Omental fat pad (tissue), 4 donors: ENCODE data around the gene NDUFS6. TPM values are rescaled to one million over a fixed set of nuclear protein-coding genes. Genes with fewer than 3 reads are reported as not detected.
A peak's percentile ranks its signal among the peaks of the same experiment; 100 is the strongest.

Experiments used
- ATAC-seq: fragments of 150-250 bp; one replicate; pipeline ENCODE4 v1.9.1; 2016; ENCODE audit warnings: mild to moderate bottlenecking, moderate library complexity; ENCODE audit not compliant: low FRiP score
- DNase-seq: peaks from one replicate; pipeline ENCODE4 v3.0.0-alpha.2; 2019; ENCODE audit warnings: low spot score
- total RNA-seq, 4 donors: library from RNA; depleted of rRNA; stranded (reverse); fragments of >200 nt; gene quantifications; one replicate each; pipeline ENCODE4 v1.1.0, GENCODE V29; 2016
- TF ChIP-seq, protein P1 (sequence below), 3 donors: fragments of 450-650 bp; IDR thresholded peaks; one replicate each; pipeline ENCODE4 v1.5.1; 2016 to 2017; ENCODE audit warnings: antibody characterized with exemption in 3 of 3, mild to moderate bottlenecking in 3 of 3, moderate library complexity in 2 of 3

NDUFS6 gene
- total RNA-seq, 4 donors from 2014 or later, result 34.3 to 81.2 (median 44.2) TPM

DNA sequence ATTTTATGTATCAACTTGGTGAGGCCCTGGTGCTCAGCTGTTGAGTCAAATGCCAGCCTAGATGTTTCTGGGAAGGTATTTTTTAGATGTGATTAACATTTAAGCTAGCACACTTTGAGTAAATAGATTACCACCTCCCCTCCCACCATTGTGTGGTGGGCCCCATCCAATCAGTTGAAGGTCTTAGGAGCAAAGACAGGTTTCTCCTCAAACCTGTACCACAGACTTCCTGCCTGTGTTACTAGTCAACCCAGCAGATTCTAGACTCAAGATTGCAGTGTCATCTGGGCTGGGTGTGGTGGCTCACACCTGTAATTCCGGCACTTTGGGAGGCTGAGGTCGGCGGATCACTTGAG is 35.3 kb upstream of the NDUFS6 start:
- ATAC-seq (no peak), DNase-seq (no peak)
- TF ChIP-seq, protein P1, sequence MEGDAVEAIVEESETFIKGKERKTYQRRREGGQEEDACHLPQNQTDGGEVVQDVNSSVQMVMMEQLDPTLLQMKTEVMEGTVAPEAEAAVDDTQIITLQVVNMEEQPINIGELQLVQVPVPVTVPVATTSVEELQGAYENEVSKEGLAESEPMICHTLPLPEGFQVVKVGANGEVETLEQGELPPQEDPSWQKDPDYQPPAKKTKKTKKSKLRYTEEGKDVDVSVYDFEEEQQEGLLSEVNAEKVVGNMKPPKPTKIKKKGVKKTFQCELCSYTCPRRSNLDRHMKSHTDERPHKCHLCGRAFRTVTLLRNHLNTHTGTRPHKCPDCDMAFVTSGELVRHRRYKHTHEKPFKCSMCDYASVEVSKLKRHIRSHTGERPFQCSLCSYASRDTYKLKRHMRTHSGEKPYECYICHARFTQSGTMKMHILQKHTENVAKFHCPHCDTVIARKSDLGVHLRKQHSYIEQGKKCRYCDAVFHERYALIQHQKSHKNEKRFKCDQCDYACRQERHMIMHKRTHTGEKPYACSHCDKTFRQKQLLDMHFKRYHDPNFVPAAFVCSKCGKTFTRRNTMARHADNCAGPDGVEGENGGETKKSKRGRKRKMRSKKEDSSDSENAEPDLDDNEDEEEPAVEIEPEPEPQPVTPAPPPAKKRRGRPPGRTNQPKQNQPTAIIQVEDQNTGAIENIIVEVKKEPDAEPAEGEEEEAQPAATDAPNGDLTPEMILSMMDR (IDR thresholded peaks at IDR 0.05), result no peak

DNA sequence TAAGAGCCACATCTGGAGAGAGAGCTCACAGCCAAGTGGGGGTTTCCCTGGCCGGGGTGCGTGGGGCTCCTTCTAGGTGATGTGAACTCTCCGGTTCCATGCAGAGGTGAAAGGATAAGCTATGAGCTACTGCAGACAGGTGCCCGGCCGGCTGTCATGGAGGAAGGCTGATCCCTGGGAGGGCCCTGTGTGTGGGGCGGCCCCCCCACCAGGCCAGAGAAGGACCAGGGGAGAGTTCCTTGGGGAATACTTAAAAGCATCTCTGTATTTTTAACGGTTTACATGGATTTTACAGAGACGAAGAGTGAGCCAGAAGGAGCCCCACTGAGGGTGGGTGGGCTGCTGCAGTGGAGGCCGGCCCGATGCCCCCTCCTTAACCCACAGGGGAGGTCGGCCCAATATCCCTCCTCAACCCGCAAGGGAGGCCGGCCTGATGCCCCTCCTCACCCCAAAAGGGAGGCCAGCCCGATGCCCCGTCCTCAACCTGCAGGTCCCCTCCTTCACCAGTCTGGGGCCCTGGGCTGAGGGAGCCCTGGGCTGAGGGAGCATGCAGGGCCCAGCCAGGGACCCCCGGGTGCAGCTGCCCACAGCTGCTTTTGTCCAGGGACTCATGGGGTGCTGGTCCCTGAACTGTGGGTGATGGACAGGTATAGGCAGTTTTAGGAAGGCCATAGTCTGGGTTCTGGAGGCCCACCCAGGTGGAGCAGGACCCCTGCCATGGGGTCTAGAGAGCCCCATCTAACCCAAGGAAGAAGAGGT is 33.5 kb upstream of the NDUFS6 start:
- DNase-seq (no peak), ATAC-seq (no peak)
- TF ChIP-seq, protein P1 (IDR thresholded peaks at IDR 0.05), result no peak

DNA sequence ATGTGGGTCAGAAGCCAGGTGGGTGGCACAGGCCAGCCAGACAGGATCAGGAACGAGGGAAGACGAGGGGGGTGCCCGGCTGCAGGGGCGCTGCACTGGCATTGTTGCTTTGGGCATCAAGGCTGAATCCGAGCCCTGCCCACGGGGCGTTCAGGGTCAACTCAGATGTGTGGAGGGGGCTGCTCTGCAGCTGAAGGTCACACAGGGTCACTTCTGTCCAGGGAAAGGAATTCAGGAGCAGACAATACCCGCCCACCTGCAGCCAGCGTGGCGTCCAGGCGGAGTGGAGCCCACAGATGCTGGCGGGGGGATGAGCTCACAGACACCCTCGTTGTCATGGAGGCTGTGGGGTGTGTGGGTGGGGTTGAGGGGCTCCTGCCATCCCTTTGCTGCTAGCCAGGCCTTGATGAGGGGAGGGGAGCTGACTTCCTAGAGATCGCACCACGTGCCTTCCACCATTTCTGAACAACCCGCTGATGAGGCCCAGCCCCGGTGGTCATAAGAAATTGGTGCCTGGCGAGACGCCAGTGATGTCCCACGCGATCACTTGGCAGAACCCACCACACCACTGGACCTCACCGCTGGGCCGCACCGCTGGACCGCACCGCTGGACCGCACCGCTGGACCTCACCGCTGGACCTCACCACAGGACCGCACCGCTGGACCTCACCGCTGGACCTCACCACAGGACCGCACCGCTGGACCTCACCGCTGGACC is 32.8 kb upstream of the NDUFS6 start:
- TF ChIP-seq, protein P1 (IDR thresholded peaks at IDR 0.05), result no peak
- no peak for DNase-seq
- ATAC-seq, result no peak

DNA sequence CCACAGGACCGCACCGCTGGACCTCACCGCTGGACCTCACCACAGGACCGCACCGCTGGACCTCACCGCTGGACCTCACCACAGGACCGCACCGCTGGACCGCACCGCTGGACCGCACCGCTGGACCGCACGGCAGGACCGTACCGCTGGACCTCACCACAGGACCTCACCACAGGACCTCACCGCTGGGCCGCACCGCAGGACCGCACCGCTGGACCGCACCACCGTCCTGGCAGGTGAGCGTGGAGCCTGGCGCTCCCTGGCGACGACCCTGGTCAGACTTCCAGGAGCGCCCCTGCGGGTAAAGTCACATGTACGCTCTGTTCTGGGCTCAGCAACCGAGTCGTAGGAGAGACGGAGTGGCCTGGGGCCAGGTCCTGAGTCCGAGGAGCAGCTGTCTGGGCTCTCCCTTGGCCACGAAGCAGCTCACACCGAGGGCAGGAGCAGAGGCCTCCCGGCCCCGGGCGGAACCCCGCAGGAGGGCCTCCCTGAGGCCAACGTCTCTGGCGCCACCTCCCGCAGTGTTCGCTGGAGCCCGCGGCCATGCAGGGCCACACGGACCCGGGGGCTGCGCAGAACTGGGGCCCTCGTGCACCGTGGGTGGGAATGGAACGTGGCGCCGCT is 32.1 kb upstream of the NDUFS6 start:
- TF ChIP-seq, protein P1 (IDR thresholded peaks at IDR 0.05), result no peak
- ATAC-seq, result peak; percentile 16
- DNase-seq, result no peak

DNA sequence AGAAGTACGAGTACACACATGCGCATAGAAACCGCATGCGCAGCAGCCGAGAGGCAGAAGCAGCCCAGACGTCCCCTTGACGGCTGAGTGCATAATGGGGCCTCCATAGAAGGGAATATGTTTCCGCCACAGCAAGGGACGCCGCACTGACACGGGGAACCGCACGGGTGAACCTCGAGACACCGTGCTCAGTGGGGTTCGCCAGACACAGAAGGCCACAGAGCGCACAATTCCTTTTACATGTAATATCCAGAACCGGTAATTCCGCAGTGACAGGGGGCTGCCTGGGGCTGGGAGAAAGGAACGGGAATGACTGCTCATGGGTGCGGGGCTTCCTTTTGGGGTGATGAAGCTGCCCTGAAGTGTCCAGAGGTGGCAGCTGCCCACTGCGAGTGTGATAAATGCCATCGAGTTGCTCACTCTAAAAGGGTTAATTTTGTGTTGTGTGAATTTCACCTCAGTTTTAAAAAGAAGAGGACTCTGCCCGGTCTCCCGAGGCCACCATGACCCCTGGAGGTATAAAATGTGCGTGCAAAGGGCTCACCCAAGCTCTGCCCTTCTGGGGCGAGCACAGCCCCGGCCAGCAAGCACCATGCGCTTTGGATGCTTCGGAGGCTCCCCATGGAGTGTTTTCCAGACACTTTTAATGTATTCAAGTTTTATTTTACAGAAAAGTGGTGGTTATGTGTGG is 31.3 kb upstream of the NDUFS6 start:
- ATAC-seq (no peak), DNase-seq (no peak)
- TF ChIP-seq, protein P1 (IDR thresholded peaks at IDR 0.05), result no peak

GRCh38 chr5:1770443-1770802 is 30.8 kb upstream of the NDUFS6 start:
- ATAC-seq, result no peak
- TF ChIP-seq, protein P1 (IDR thresholded peaks at IDR 0.05), result no peak
- DNase-seq, result no peak
